ENCODE data around the gene ARR3.

Gene ARR3

GRCh38 chrX:70254909-70255308, 13.2 kb upstream of the ARR3 start:
- Histone ChIP-seq H3K4me3 (ENCODE audit: low read length) (no peak overlapping the region), H3K9me3 (ENCODE audit: control insufficient read depth, insufficient read depth, low read length) (no peaks in the 10 kb centered on the region), H3K9me2 (replicated peaks; ENCODE audit: control insufficient read depth, low read length) (no peaks in the 10 kb centered on the region), H3F3A (ENCODE audit: control insufficient read depth, insufficient read depth) (no peaks in the 10 kb centered on the region), H4K20me1 (ENCODE audit: control insufficient read depth, insufficient read depth, low read depth, low read length) (no peaks in the 10 kb centered on the region), H3K27me3 (ENCODE audit: control insufficient read depth, low read length) (no peaks in the 10 kb centered on the region), H3K27ac (ENCODE audit: low read depth, low read length) (no peak overlapping the region), H3K4me1 (ENCODE audit: control insufficient read depth, low read length) (no peaks in the 10 kb centered on the region), H3K36me3 (ENCODE audit: control insufficient read depth, low read length) (no peaks in the 10 kb centered on the region), H3K4me2 (ENCODE audit: low read length) (no peak overlapping the region), H3K79me2 (ENCODE audit: control insufficient read depth, low read length) (no peaks in the 10 kb centered on the region)
- TF ChIP-seq EZH2phosphoT487 (IDR thresholded peaks at IDR 0.05; ENCODE audit: borderline replicate concordance, low read length) (no peak), CTCF (IDR thresholded peaks at IDR 0.05; ENCODE audit: low read depth, low read length, poor library complexity, severe bottlenecking) (no peak)

- Histone ChIP-seq H3K9me2 (replicated peaks; ENCODE audit: control insufficient read depth, low read length) (no peaks in the 10 kb centered on the region), H3K79me2 (ENCODE audit: control insufficient read depth, low read length) (no peaks in the 10 kb centered on the region), H3K4me1 (ENCODE audit: control insufficient read depth, low read length) (no peaks in the 10 kb centered on the region), H3K36me3 (ENCODE audit: control insufficient read depth, low read length) (no peaks in the 10 kb centered on the region), H4K20me1 (ENCODE audit: control insufficient read depth, insufficient read depth, low read depth, low read length) (no peaks in the 10 kb centered on the region), H3K4me2 (ENCODE audit: low read length) (no peak overlapping the region), H3K27ac (ENCODE audit: low read depth, low read length) (no peak overlapping the region), H3K9me3 (ENCODE audit: control insufficient read depth, insufficient read depth, low read length) (no peaks in the 10 kb centered on the region), H3K27me3 (ENCODE audit: control insufficient read depth, low read length) (no peaks in the 10 kb centered on the region), H3K4me3 (ENCODE audit: low read length) (no peak overlapping the region), H3F3A (ENCODE audit: control insufficient read depth, insufficient read depth) (no peaks in the 10 kb centered on the region)
- TF ChIP-seq CTCF (IDR thresholded peaks at IDR 0.05; ENCODE audit: low read depth, low read length, poor library complexity, severe bottlenecking) = no peak
- TF ChIP-seq EZH2phosphoT487 (IDR thresholded peaks at IDR 0.05; ENCODE audit: borderline replicate concordance, low read length) = no peak
Observed at GRCh38 chrX:70255452-70255851, 12.7 kb upstream of the ARR3 start.

- no peak overlapping the region for H3K4me3 ChIP-seq (ENCODE audit: low read length)
- no peaks in the 10 kb centered on the region for H3K9me3 ChIP-seq (ENCODE audit: control insufficient read depth, insufficient read depth, low read length)
- no peaks in the 10 kb centered on the region for H3K4me1 ChIP-seq (ENCODE audit: control insufficient read depth, low read length)
- no peaks in the 10 kb centered on the region for H4K20me1 ChIP-seq (ENCODE audit: control insufficient read depth, insufficient read depth, low read depth, low read length)
- no peaks in the 10 kb centered on the region for H3K27me3 ChIP-seq (ENCODE audit: control insufficient read depth, low read length)
- H3K36me3 ChIP-seq (ENCODE audit: control insufficient read depth, low read length) = no peaks in the 10 kb centered on the region
- H3K9me2 ChIP-seq (replicated peaks; ENCODE audit: control insufficient read depth, low read length) = no peaks in the 10 kb centered on the region
- H3F3A ChIP-seq (ENCODE audit: control insufficient read depth, insufficient read depth) = no peaks in the 10 kb centered on the region
- no peaks in the 10 kb centered on the region for H3K79me2 ChIP-seq (ENCODE audit: control insufficient read depth, low read length)
- H3K4me2 ChIP-seq (ENCODE audit: low read length) = no peak overlapping the region
- H3K27ac ChIP-seq (ENCODE audit: low read depth, low read length) = no peak overlapping the region
- TF ChIP-seq EZH2phosphoT487 (IDR thresholded peaks at IDR 0.05; ENCODE audit: borderline replicate concordance, low read length) = no peak
- no peak for TF ChIP-seq CTCF (IDR thresholded peaks at IDR 0.05; ENCODE audit: low read depth, low read length, poor library complexity, severe bottlenecking)
Observed at GRCh38 chrX:70257423-70258288, 10.5 kb upstream of the ARR3 start.
